GM03348 (cell line): ENCODE measurements around the gene HIVEP3.

Experiments
- DNase-seq: peaks from one replicate; pipeline ENCODE4 v3.0.0; 2012; ENCODE audit warnings: low spot score

HIVEP3 gene

GRCh38 chr1:41784531-41785274 lies 134.0 kb downstream of the HIVEP3 start:
- DNase-seq, result peak; percentile 32

GRCh38 chr1:41783189-41783639 lies 135.5 kb downstream of the HIVEP3 start:
- DNase-seq, result peak; percentile 87

GRCh38 chr1:41780916-41781315 lies 137.8 kb downstream of the HIVEP3 start:
- DNase-seq, result no peak

- DNase-seq, result no peak
These were observed 138.4 kb downstream of the HIVEP3 start for GRCh38 chr1:41780322-41780721.

GRCh38 chr1:41779360-41779759 lies 139.4 kb downstream of the HIVEP3 start:
- no peak for DNase-seq

GRCh38 chr1:41777695-41778094 lies 141.0 kb downstream of the HIVEP3 start:
- no peak for DNase-seq

- DNase-seq, result no peak
These were observed 141.8 kb downstream of the HIVEP3 start for GRCh38 chr1:41776891-41777441.

GRCh38 chr1:41775956-41776585 lies 142.7 kb downstream of the HIVEP3 start:
- DNase-seq, result no peak

GRCh38 chr1:41774471-41774990 lies 144.2 kb downstream of the HIVEP3 start:
- DNase-seq, result peak; percentile 35

GRCh38 chr1:41773842-41774241 lies 144.9 kb downstream of the HIVEP3 start:
- no peak for DNase-seq

- DNase-seq, result peak; percentile 86
These were observed 145.6 kb downstream of the HIVEP3 start for GRCh38 chr1:41773144-41773591.

GRCh38 chr1:41769068-41769467 lies 149.7 kb downstream of the HIVEP3 start:
- no peak for DNase-seq

GRCh38 chr1:41768583-41768982 lies 150.1 kb downstream of the HIVEP3 start:
- DNase-seq, result no peak

- no peak for DNase-seq
These were observed 150.9 kb downstream of the HIVEP3 start for GRCh38 chr1:41767534-41768525.

- DNase-seq, result no peak
These were observed 152.2 kb downstream of the HIVEP3 start for GRCh38 chr1:41766546-41766945.

- DNase-seq, result no peak
These were observed 152.7 kb downstream of the HIVEP3 start for GRCh38 chr1:41766041-41766440.

- no peak for DNase-seq
These were observed 153.6 kb downstream of the HIVEP3 start for GRCh38 chr1:41765152-41765551.

GRCh38 chr1:41764656-41765055 lies 154.1 kb downstream of the HIVEP3 start:
- DNase-seq, result no peak

- no peak for DNase-seq
These were observed 155.9 kb downstream of the HIVEP3 start for GRCh38 chr1:41762777-41763176.

GRCh38 chr1:41762251-41762650 lies 156.5 kb downstream of the HIVEP3 start:
- no peak for DNase-seq

GRCh38 chr1:41758904-41759548 lies 159.7 kb downstream of the HIVEP3 start:
- peak; percentile 74 for DNase-seq
